ENCODE measurements around the gene C17orf75.
"Not testable (repeated sequence)": the region's sequence is repeated elsewhere in the genome, so short reads cannot be mapped to it uniquely, and the experiment has no call there.

C17orf75 gene

DNA sequence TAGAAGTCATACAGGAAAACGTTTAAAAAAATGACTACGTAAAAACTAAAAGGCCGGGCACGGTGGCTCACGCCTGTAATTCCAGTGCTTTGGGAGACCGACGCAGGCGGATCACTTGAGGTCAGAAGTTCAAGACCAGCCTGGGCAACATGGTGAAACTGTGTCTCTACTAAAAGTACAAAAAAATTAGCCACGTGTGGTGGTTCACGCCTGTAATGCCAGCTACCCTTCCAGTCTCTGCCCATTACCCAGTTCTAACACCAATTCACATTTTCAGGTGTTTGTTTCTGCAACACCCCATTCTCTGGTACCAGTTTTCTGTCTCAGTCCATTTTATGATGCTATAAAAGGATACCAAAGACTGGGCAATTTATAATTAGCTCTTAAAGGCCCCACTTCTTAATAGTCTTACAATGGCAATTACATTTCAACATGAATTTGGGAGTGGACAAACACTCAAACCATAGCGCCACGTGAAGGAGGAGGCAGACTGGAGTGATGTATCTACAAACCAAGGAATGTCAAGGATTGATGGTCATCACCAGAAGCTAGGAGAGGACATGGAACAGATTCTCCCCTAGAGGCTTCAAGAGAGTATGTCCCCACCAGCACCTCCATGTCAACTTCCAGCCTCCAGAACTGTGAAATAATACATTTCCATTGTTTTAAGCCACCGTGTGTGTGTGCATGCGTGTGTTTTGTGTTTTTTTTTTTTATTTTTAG lies 791 bp upstream of the C17orf75 start:
- no peak for DNase-seq

DNA sequence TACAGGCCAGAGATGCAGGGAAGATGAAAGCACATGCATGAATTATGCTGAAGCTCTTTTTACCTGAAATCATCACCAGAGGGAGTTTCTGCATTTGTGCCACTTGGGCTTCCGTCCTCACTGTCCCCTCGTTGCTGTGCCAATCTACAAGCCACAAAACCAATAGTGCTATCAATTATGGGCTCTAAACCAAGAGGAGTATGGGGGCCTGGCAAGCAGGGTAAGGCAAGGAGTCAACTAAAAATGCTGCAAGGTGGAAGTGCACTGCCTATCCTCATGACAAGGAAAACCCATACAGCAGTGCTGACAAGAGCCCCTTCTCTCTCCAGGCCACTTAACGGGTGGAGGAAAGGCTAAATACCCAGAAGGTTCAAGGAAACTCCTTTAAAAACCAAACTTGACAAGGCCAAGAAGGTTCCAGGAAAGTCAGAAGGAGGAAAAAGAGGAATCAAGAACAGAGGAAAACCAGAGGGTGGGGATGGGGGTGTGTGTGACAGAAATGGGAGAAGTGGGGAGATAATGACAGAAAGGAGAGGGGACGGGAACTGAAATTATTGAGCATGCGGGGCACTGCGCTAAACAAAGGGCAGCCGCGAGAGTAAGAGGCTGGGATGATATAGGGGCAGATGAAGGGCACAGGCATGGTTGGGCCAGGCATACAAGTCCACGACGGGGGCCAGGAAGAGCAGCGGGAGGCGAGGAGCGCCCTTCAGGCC lies 674 bp downstream of the C17orf75 start:
- peak; percentile 34 for DNase-seq

DNA sequence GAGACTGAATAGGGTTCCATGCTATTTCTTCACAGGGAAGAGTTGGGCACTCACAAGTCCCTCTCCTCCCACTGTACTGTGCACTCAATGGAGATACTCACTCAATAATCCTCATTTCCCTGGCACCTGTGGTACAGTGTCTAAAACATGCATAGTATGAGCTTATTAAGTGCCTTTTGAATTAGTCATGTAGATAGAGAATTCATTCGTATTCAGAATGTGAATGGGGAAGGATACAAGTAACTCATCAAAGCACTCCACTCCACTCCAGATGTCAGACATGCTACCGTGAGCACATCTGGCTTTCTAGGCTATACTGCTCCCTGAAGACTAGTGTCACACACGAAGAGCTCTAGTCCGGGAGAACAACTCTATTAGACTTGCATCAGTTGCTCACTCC lies 6.3 kb downstream of the C17orf75 start:
- DNase-seq = no peak

DNA sequence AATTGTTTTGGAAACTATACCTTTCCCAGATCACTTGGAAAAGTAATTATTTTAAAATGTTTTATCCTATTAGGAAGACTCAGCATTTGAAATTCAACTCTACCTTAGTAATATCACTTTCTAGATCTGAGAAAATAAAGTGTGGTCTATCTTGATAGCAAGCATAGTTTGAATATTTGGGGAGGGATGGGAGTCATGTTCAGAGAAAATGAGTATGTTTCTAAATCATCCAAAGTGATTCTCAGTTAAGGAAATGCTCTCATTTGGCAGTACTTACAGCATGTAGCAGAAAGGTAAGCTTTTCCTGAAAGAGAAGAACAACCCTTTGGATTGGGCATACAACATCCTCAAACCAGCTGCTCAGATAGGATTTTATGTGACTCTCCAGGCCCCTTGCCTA lies 6.9 kb downstream of the C17orf75 start:
- DNase-seq = no peak

DNA sequence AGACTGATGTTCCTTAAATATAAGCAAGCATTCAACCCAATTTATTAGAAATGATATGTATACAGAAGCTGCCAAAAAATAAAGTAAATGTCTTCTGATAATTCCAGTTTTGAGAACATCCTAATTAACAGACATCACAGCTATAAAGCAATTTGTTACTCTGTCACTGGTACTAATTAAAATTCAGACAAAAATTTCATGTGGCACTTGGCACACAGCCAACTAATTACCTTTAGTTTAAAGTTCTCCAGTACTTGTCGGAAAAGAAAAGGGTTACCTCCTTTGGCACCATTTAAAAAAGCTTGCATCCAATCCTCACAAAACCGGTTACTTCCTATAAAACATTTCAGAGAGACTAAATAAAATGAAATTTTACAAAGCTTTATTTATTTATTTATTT lies 8.8 kb downstream of the C17orf75 start:
- no peak for DNase-seq

DNA sequence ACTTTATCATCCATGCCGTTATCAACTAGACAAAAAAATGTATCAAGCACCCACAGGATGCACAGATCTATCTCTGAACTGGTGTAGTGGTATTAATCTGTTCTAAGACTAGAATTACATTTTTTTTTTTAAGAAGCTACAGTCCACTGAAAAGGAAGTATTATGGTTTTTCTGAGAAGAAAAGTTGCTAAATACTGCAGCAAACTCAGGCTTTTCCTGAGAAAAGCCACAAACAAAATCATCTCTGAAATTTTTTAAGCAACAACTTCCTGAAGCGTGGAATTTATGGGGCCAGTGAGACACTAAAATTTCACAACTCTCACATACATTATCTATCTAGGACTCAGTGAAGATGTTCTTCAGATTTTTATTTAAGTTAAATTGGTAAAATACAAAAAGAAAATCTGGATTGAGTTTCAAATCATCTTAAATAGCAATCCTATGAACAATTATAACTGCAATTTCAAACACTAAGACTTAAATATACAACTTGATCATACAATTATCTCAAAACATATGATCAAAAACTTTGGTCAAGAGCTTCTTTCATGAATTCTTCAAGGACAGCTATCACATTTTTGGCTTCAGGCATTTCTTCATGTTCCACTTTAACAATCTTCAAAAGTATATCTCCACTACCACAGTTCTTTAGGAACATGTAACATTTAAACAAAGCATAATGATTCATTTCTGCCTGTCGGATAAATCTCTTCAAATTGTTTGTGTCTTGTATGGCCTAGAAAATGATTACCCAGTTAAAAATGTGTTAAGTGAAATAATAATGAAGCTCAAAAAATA lies 10.5 kb downstream of the C17orf75 start:
- DNase-seq = no peak

DNA sequence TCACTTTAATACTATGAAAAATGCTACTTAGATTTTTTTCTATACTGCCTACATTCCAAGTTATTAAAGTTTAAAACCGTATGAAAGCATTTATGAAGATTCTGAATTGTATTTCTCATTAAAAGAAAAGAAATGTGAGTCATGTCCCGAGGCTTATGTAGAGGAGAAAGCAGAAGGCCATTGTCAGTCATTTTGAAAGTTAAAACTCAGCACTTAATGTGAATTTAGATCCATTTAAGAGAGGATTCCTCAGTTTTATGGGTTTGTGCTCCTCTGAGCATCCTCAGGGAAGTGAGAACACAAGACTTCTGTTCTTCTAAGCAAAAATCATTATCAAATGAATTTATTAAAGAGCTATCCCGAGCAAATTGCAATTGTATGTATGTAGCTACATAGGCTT lies 11.8 kb downstream of the C17orf75 start:
- no peak for DNase-seq

DNA sequence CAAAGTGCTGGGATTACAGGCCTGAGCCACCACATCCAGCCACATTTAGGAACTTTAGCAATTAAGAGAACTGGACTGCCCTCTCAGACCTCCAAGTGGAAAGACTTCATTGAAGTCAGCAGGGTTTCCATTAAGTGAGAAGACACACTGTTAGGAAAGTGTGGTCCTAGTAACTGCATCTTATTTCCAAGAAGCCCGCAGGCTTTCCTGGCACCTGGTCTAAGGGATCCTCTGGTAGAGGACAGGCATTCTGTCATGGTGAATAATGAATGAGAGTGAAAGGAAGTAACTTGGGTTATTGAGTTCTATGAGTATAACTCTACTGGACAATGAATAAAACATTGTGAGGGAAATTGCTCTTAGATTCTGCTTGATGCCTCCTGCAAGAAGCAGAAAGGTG lies 14.1 kb downstream of the C17orf75 start:
- no peak for DNase-seq

DNA sequence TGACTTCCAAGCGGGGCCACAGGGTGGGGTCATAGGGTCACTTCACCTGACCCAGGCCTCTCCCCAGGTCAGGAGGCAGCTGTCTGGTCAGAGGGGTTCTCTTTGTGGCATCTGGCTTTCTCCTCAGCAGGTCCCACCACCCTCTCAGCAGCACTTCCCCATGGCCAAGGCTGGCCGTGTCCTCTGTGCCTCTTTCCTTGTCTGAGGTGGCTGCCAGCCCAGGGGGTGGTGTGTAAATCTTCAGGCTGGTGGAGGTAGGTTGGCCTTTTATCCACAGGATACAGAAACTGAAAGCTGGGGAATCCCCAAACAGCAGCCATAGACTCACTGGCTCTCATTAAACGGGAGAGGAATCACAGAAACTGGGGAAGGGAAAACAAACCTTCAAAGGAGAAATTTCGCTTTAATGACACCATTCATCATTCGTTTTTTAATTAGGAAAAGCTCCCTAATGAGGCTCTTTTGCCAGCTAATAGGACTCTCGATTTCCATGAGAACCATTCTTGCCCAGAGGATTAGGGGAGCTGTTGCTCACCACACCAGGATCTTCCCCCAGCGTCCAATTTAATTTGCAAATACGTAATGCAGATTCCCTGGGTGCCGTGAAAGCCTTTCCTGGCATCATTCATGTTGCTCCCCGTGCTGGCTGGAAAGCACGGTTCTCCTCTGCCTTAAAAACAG lies 18.0 kb downstream of the C17orf75 start:
- peak; percentile 7 for DNase-seq

DNA sequence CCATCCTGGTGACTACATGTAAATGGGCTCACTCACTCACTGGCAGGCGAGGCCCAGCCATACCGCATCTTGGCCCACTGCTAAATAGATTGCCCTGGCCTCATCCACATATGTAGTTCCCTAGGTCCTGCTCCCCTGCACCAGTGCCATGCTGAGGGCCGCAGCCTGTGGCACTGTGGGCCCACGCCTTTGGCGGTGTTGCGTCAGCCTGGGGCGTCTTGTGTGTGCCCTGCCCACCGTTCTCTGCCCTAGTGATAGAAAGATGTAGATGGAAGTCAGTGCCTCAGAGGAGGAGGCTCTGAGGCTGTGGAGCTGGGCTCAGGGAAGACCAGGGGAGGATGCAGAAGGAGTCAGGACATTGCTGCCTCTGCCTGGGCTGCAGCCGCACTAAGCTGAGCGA lies 18.9 kb downstream of the C17orf75 start:
- no peak for DNase-seq

DNA sequence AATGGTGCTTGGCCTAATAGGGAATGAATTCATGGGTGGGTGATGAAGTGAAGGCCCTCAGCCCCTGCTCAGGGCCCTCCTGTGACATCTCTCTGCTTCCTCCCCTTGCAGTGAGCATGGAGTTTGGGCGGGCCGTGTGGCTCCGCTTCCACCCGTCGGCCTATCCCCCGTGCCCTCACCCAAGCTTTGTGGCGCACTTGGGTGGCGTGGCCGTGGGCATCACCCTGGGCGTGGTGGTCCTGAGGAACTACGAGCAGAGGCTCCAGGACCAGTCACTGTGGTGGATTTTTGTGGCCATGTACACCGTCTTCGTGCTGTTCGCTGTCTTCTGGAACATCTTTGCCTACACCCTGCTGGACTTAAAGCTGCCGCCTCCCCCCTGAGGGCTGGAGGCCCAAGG lies 21.1 kb downstream of the C17orf75 start:
- DNase-seq = no peak

DNA sequence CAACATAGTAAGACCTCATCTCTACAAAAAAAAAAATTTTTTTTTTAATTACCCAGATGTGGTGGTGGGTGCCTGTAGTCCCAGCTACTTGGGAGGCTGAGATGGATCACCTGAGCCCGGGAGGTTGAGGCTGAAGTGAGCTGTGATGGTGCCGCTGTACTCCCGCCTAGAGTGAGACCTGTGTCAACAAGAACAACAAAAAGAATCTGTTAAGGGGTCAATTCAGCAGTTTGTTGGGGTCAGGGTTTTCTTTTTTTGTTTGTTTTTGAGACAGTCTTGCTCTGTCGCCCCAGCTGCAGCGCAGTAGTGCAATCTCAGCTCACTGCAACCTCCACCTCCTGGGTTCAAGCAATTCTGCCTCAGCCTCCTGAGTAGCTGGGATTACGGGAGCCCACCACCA lies 21.9 kb downstream of the C17orf75 start:
- not testable (repeated sequence) for DNase-seq

DNA sequence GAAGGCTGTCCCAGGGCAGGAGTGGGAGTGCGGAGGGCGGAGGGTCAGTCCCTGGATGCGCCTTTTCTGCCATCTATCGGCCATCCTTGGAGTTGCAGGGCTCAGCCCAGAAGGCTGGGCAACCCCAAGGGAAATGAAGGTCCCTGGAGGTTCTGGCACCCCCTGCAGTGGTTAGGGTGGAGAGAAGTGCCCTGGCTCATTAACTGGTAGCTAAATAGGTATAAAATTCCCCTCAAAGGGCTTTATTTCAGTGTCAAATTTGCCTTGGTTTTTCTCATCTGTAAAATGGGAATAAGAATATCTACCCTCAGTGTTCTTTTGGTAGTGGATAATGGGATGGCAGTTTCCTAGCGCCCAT lies 22.4 kb downstream of the C17orf75 start:
- DNase-seq = peak; percentile 63

DNA sequence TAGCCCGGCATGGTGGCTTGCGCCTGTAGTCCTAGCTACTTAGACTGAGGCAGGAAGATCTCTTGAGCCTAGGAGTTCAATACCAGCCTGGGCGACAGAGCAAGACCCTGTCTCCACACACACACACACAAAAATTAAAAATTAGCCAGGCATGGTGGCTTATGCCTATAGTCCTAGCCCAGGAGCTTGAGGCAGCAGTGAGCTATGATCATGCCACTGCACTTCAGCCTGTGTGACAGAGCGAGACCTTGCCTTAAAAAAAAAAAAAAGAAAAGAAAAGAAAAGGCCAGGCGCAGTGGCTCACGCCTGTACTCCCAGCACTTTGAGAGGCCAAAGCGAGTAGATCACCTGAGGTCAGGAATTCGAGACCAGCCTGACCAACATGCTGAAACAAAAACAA lies 23.9 kb downstream of the C17orf75 start:
- no peak for DNase-seq

DNA sequence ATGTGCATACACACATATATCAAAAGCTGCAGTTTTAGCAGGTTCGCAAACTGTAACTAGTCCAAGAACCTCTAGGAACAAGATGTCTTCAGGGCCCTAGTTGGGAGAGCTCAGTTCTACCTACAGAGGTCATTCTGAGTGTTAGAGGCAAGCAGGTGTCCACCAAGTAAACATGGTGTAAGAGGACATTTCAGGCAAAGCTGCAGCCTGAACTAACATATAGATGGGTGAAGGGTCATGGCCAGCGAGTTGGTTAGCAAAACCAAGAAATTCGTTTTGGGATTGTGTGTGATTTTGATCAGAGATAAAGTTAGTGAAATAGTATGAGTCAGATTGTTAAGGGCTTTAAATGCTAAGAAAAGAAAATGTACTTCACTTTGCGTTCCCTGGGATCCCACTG lies 24.6 kb downstream of the C17orf75 start:
- DNase-seq = no peak

DNA sequence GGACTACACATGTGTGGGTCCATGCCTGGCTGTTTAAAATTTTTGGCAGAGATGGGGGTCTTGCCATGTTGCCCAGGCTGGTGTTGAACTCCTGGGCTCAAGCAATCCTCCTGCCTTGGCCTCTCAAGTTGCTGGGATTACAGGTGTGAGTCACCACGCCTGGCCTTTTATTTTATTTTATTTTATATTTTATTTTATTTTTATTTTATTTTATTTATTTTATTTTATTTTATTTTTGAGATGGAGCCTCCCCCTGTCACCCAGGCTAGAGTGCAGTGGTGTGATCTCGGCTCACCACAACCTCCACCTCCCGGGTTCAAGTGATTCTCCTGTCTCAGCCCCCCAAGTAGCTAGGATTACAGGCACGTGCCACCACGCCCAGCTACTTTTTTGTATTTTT lies 25.3 kb downstream of the C17orf75 start:
- not testable (repeated sequence) for DNase-seq

DNA sequence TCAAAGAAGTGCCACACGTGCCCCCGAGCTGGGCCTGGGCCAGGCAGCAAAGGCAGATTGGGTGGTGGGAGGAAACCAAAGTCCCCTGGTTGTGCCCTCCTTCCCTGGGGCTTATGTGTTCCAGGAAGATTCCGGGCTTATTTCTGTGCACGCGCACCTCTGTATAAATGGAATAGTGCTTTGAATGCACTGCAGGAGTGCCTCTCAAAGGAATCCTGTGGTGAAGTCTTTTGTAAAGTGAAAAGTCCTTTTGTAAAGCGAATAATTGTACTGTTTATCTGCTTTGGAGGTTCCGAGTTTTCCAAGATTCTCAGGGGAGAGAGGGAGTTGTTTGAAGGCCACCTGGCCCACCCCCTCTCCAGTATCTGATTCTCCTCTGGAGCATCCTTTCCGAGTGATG lies 26.8 kb downstream of the C17orf75 start:
- DNase-seq = no peak

DNA sequence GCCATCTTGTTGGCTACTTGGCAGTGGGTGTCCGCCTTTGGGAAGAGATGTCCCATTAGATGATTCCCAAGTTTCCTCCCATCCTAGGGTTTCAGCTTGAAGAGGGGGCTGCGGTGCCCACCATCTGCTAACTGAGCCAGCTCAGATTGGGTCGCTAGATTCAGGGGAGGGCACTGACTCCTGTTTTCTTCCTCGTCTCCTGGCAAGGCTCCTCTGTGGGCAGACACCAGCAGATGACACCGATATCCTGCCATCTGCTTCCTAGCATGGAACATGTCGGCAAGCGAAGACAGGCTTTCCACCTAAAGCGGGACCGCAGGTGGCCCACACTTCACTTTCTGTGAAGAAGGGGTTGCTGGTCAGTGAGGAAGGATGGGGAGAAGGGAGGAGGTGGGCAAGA lies 27.3 kb downstream of the C17orf75 start:
- no peak for DNase-seq

DNA sequence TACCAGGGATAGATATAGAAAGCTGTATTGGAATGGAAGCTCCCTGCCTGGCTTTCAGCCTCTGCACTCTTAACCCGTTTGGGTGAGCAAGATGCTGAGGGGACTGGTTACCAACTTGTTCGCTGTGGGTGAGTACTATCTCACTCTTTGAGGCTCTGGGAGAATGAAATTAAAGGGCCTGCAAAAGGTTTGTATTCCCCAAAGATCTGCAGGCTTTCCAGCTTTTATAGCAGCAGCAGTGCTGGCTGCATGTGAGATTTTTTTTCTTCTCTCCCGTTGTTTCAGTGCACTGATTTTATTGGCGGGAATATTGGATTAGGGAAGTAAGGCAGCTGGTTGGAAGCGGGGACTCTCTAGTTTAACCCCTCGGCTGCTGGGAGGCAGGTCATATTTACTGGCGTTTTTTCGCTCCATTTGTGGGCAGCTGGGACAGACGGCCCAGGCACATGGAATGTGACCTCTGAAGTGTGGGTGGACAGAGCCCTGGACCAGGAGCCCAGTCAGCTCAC lies 30.9 kb downstream of the C17orf75 start:
- no peak for DNase-seq

DNA sequence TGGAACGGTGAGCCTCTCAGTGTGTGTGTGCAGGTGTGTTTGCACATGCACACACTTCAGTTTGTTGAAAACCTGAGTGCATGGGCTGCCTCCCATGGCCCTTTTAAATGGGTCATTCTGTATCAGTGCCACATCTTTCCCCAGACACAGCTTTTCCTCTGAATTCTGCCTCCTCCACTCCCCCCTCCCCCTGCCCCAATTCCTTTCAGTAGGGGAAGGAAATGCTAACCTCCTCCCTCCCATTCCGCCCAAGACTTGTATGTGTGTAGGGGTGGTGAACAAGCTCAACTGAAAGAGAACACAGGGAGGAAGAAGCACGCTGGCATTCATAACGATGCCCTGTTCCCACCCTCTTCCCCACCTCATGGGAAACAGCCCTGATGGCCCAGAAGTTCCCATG lies 34.3 kb downstream of the C17orf75 start:
- no peak for DNase-seq

DNA sequence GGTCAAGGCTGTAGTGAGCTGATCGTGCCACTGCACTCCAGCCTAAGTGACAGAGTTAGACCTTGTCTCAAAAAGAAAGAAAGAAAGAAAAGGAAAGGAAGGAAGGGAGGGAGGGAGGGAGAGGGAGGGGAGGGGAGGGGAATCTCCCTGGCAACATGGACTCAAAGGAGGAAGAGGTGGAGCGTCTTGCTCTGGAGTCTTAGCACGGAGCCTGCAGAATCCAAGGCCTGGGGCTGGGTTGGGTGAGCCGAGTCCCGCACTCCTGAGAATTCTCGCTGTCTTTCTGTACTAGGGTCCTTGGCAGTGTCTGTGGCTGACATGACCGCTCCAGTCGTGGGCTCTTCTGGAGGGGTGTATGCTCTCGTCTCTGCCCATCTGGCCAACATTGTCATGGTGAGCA lies 36.9 kb downstream of the C17orf75 start:
- DNase-seq = no peak

DNA sequence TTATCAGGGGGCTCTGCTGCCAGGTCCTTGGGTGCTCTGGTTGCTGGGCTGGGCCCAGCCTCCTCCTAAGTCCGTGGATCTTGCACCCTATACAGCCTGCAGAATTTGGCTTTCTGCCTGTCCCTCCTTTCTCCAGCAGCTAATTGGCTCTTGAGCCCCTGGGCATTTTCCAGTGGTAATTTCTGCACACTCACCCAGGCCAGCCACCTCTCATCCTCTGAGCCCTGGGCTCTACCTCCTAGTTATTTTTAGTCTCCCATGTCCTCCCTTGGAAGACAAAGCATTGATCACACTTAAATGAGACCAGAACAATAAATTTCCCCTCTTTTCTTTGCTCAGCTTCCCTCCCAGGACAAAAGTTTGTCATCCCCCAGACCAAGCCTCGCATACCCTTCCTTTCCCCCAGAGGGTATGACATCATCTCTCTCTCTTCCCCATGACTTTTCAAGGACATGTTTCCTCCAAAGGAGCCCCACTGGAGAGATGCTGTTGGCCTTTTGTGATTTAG lies 38.1 kb downstream of the C17orf75 start:
- no peak for DNase-seq

Measured in stimulated activated naive CD4-positive, alpha-beta T cell treated with Interleukin-2 at 50 U/mL for 16 hours (primary cell).